NCI-H510A treated with DMSO at 0.1 percent for 48 hours (cell line): ENCODE data around the gene HOMER3.
"Not testable (repeated sequence)": the region's sequence is repeated elsewhere in the genome, so short reads cannot be mapped to it uniquely, and the experiment has no call there.

Experiments
- DNase-seq: peaks from one replicate; lab custom pipeline; 2025; lab: John Stamatoyannopoulos, UW

The HOMER3 gene

DNA sequence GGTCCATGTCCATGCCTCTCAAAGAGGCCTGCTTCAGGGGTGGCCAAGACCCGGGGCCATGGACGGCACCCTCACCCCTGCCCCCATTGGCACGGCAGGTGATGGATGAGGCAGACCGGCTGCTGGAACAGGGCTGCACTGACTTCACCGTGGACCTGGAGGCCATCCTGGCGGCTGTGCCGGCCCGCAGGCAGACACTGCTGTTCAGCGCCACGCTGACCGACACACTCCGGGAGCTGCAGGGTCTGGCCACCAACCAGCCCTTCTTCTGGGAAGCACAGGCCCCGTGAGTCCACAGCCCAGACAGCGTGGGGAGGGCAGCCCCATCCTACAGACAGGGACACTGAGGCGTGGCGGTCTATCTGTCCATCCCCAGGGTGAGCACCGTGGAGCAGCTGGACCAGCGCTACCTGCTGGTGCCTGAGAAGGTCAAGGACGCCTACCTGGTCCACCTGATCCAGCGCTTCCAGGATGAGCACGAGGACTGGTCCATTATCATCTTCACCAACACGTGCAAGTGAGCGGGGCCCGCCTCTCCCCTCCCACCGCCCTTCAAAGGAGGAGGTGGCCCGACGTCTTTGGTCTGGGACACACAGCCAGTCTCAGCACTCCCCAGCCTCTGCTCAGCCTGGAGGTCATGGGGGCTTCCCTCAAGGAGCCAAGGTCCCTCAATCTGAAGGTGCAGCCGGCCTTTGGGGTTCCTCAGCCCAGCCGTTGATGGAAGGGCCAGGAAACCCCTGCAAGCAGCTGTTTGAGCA, 18.6 kb downstream of the HOMER3 start:
- DNase-seq: no peak

DNA sequence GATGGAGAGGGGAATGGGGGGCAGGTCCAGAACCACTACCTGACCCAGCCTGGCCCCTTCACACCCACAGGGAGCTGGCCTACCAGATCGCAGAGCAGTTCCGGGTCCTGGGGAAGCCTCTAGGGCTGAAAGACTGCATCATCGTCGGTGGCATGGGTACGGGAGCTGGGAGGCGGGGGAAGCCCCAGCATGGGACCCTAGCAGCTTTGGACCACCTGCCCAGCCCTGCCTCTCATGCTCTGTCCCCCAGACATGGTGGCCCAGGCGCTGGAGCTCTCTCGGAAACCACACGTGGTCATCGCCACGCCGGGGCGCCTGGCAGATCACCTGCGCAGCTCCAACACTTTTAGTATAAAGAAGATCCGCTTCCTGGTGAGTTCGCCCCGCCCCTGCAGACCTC, 19.4 kb downstream of the HOMER3 start:
- no peak for DNase-seq

DNA sequence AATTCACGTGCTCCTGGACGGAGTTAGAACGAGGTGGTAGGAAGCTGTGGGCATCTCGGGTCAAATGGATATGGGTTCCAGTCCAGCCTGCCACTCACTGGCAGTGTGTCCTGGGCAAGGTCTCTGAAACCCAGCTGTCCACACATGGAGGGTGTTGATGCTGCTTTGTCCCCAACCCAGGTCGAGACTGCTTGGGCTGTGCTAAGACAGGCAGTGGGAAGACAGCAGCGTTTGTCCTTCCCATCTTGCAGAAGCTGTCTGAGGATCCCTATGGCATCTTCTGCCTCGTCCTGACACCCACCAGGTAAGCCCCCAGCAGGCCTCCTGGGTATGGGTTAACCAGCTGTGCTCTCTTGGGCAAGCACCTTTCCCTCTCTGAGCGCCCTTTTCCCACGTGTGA, 20.6 kb downstream of the HOMER3 start:
- no peak for DNase-seq

DNA sequence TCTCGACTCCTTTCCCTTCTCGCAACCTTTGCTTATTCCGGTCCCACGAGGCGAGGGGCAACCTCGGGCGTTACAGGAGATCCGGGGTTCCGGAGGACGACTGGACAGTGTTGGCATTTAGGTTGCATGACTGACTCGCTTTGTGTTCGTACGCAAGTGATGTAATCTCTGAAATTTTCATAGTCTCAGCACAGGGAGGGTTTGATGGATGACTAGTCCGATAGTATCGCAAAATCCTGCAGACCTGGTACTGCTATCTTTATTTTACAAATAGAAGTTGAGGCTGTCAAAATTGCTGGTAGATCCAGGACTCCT, 21.2 kb downstream of the HOMER3 start:
- no peak for DNase-seq

DNA sequence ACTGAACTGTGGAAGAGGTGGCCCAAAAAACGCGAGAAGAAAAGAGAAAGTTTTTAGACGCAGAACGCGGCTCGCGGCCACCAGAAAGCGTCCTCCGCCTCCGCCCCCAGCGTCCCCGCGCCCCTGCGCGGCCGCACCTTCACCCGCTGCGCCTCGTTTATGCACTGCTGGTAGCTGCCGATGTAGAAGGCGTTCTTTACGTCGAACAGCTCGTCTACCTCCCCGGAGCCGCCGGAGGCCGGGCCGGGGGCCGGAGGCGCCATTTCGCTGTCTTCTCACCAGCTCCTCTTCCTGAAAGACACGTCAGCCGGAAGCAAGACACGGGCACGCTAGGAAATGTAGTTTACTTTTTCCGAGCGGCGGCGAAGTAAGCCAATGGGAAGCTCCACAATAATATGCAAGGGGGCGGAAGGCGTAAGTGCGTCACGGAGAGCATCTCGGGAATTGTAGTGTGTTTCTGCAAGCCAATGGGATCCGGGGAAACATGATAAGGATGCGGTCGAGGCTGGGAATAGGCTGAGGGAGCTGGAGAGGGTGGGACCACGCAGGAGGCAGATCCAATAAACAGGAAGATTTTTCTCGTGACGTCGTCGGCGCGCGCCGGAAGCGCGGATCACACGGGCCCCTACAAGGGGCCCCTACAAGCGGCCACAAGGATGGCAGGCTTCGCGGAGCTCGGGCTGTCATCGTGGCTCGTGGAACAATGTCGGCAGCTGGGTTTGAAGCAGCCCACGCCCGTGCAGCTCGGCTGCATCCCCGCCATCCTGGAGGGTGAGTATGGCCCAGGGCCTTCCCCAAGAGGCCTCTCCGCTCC, 21.7 kb downstream of the HOMER3 start, which contains the start of the genes COPE and DDX49:
Gene COPE, minus strand, starts transcription at position 302 of the 814 bp plus-strand sequence. Its CDS starts 39 bp downstream, at position 263.
Gene DDX49, plus strand, starts transcription at position 630 of the 814 bp plus-strand sequence. Its CDS starts 27 bp downstream, at position 657.
- peak; percentile 99 for DNase-seq

DNA sequence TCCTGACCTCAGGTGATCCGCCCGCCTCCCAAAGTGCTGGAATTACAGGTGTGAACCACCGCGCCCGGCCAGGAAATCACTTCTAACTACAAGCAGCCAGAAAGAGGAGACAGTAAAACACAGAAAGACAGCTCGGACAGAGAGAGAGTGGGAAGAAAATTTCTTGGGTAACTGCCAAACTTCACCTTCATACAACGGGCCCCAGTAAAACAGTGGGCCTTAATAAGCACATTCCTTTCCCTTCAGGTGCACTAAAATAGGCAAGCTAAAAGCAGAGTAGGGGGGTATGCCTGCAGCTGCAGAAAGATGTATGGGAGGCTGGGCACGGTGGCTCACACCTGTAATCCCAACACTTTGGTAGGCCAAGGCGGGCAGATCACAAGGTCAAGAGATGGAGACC, 23.4 kb downstream of the HOMER3 start:
- DNase-seq: not testable (repeated sequence)

DNA sequence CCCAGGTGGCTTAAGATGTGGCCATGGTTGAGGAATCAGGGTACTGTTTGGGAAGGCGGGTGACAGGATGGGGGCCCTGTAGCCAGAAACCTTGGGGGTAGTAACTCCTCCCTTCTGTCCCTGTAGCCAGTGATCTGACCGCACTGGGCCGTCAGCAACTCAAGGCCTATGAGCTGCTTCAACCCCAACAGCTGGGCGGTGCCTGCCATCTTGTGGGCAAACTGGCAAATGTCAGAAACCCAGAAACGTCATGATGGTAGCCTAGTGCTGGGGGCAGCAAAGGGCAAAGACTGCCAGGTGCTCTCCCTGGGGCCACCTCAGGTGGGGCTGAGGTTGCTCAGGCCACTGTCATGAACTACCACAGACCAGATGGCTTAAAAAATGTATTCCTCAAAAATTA, 25.4 kb downstream of the HOMER3 start:
- DNase-seq: peak; percentile 42

DNA sequence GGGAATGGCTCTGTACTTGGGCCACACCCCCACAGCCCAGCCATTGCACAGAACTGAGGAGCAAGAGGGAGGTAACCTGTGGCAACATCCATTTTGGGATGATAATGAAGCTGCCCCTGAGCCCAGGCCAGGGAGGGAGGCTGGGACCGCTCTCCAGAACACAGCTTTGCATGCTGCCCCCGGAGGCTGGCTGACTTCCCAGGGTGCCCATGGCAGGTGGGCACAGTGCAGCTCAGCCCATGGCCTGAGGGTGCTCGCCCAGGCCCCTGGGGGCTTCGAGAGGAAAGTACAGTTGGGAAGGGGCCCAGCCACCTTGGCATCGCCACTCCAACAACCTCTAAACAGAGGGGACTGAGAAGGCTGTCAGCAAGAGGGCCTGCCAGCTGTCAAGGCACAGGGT, 27.6 kb downstream of the HOMER3 start:
- DNase-seq: no peak

DNA sequence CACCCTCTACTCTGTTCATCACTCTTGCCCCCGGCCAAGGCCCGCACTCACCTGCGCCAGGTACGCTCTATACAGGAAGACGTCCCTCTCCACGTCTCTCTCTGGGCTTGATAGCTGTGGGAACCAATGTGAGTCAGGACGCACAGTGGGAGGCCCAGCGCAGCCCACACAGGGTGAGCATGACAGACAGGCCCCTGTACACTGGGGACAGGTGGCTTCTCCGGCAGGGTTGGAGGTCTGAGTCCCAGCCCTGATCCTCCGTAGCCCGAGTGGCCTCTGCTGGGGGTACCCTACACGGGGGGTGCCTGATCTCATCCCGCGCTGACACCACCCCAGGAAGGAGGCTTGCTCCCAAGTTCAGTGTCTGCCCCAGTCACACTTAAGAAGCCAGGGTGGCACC, 28.1 kb downstream of the HOMER3 start:
- no peak for DNase-seq

DNA sequence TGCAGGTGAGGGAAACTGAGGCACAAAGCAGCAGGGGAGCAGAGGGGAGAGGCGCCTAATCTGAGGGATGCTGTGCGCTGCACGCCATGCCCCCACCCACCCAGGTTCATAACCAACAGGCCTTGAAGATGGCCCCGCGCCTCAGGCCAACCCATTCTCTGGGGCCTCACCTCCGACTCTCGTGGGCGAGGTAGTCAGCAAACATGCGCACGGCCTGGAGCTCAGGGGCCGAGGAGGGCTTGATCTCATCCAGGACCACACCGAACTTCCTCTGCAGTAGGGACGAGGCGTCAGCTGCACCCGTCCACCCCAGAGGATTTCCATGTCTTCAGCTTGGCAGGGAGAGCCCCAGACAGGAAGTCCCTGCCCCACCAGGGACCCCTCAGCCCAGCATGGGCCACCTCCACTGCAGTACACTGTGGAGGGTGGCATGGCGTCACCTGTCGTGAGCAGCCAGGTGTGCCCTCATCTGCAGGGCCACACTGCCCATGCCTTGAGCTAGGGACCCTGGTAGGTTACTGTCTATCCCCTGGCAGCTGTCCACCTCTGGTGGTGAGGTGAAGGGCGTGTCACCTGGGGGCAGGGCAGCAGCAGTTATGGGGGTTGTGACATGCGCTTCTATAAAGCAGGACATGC, 30.1 kb downstream of the HOMER3 start:
- DNase-seq: no peak

DNA sequence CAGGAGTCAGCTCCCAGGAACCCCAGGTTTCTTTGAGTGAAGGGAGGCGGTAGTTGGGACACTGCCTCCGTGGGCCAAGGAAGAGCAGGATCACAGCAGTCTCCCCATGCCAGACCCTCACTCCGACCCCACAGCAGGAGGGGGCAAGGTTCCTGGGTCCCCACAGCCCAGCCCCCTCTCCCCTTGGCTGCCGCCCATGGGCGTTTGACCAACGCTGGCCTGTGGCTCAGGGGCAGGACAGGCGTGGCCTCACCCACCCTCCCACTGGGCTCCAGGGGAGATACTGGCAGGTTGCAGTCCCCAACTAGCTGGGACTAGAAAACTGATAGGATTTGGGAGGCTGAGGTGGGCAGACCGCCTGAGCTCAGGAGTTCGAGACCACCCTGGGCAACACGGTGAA, 31.0 kb downstream of the HOMER3 start:
- DNase-seq: no peak

DNA sequence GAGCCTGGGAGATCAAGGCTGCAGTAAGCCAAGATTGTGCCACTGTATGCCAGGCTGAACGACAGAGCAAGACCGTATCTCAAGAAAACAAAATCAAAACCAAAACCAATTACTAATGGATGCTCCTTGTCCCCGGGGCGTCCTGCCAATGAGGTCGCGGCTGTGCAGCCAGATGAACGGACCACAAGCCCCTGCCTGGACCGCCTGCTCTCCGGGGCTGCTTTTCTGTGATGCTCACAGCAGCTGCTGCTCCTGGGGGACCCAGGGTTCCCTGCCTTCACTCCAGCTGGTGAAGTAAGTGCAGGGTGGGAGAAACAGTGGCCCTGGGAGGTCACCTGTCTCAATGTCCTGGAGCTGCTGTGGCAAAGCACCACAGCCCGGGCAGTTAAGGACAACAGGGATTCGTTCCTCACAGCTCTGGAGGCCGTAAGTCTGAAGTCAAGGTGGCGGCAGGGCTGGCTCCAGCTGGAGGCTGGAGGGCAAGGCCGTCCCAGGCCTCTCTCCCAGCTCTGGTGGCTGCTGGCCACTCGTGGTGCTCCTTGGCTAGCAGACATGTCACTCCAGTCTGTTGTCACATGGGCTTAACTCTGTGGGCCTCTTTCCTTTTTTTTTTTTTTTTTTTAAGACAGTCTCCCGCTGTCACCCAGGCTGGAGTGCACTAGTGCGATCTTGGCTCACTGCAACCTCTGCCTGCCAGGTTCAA, 31.9 kb downstream of the HOMER3 start:
- DNase-seq: no peak

DNA sequence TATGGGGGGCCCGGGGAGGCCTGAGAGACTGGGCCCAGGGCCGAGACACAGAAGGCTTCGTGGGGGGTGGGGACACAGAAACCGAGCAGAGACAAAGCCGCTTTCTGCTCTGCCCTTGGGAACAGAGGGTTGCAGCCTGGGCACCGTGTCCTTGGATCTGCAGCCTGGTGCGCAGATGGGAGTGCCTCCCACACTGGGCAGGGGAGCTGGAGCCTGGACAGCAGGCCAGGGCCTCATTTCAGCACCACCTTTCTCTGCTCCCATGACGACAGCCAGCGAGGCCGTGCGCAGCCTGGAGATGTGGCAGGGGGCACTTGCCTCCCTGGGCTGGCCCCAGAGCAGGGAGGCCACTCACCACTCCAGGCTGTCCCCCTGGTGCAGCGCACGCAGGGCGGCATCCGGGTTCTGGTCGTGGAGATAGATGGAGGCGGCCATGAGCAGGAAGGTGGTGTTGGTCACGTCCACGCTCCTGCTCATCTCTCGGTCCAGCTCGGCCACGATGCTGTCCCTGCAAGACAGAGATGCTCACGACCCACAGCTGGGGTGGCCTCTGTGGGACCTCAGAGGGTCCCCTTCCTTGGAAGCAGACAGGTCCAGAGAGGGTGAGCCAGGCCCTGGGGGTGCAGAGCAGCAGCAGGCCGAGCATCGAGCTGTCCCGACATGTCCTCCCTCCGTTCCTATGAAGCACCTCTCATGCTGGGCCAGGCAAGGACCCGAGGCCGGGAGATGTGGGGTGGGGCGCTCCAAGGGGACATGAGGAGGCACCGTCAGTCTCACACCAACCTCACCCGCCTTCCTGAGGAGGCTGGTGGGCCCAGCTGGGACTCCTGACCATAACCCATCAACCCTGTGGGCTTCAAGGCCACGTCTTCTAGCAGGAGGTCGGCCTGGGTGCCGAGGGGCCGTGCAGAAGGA, 34.2 kb downstream of the HOMER3 start:
- no peak for DNase-seq

DNA sequence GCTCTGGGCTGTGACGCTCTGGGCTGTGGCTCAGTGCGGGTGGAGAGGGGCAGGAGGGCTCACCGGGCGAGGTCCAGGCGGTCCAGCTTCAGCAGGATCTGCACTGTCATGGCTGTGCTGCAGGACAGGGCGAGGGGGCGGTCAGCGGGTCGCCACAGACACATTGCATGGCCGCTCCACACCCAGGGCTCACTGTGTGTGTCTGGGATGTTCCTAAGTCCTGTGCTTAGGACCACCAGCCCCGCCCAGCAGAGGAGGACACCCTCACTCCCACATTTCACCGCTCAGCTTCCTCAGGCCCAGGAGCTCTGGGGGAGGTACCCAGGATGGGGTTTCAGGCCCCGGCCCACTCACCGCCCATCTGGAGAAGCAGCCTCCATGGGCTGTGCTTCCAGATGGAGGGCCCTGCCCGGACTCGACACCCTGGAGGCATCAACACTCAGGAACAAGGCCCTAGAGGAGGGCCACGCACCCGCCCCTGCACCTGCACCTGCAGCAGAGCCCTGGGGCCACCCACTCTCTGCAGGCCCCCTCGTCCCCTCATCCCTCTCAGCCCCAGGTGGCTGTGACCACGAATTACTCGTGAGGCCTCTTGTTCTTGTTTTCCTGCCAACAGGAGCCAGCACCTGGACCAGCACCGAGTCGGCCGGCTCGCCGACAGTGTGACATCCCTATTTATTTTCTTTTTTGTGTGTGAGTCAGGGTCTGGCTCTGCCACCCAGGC, 35.3 kb downstream of the HOMER3 start:
- no peak for DNase-seq

DNA sequence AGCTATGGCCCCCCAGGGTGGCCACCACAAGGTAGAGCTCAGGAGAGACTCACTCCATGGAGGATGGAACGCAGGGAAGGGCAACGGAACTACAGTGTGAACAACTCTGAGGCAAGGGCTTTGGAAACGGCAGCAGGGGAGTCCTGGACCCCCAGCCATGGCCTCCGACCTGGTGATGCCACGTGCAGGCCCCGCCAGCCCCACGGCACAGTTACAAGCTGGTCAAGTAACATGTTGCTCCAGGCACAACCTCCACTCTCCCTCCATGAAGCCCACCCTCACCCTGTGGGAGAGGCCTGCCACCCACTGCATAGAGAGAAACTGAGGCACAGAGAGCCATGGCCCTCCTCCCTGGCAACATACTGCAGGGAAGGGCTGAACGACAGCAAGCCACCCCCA, 36.0 kb downstream of the HOMER3 start:
- DNase-seq: no peak

DNA sequence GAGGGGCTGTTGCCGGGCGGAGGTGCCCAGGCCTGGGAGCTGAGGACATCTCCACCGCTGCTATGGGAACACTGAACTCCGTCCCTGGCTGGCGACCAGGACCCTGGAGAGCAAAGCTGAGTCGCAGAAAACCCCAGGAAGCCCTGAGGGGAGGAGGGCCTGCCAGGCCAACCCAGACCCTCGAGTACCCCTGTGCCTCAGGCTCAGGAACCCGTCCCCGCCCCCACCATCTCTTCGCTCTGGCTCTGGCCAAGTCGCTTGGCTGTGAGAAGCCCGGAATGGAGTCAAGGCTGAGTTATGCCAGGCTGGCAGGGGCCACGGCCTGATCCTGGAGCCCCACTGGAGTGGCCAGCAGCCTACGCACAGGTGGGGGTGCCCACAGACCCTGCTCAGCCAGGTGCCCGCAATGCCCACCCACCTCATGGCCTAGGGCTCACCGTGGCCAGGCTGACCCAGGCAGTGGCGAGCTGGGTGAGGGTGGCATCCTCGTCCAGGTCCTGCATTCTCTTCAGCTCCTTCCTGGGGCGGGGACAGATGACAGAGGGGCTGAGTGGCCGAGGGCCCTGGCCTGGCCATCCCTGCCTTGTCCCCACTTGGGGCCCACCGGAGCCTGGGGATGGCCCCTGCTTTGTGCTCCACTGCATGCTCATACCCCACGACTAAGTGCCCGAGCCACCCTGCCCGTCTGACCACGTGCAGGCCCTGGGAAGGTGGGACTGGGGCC, 36.5 kb downstream of the HOMER3 start:
- no peak for DNase-seq

DNA sequence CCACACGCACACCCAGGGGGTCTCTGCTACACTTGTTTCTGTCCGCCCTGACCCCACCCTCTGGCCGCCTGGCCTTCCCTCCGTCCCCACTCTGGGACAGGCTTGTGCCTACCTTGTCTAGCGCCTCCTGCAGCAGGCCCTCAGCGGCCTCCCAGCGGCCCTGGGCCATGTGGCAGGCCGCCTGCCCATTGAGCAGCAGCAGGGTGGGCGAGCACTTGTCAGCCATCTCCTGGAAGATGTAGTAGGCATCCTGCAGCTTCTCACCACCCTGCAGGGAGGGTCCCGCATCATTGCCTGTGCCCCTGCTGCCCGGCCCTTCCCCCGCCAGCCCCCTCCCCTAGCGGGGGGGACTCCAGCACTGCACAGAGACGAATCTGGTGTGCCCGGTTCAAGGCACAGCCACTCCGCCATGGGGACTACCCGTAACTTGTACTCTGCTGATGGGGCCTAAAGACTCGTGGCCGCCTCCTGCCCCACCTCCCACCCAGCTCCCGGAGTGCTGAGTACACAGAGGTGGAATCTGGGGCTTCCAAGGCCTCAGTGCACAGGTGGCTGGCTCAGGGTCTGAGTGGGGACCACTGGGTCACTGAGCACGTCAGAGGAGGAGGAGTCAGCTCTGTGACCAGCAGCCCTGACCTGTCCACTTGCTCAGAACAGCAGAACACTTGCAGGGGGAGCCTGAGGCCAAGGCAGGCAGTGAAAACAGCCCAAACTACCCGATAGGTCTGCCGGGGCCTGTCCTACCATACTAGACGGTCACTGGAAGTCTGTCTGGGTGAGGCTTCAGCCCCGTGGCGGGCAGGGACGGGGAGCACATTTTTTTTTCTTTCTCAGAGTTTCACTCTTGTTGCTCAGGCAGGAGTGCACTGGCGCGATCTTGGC, 37.6 kb downstream of the HOMER3 start:
- no peak for DNase-seq

DNA sequence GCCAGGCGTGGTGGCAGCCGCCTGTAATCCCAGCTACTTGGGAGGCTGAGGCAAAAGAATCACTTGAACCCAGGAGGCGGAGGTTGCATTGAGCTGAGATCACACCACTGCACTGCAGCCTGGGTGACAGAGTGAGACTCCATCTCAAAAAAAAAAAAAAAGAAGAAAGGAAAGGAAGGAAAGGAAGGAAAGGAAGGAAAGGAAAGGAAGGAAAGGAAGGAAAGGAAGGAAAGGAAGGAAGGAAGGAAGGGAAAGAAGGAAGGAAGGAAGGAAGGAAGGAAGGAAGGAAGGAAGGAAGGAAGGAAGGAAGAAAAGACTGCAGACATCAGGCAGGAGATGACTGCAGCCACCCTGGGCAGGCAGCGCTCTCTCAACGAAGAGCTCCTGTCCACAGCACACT, 38.5 kb downstream of the HOMER3 start:
- DNase-seq: not testable (repeated sequence)

DNA sequence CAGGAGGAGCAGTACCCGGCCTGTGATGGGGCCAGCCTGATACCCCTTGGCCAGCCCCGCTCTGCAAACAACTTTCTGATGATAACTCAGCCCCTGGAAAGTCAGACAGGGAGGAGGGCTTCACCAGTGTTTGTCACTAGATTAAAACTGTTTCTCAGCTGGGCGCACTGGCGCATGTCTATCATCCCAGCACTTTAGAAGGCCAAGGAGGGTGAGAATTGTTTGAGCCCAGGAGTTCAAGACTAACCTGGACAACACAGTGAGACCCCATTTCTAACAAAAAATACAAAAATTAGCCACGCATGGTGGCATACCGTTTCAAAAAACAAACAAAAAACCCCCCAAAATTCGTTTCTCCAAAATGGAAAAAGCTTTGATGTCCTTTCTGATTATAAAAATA, 39.5 kb downstream of the HOMER3 start:
- DNase-seq: no peak
